ENCODE measurements around the gene FAM118B.
A peak's percentile ranks its signal among the peaks of the same experiment; 100 is the strongest.

FAM118B gene

GRCh38 chr11:126268708-126269579, 57.4 kb downstream of the FAM118B start, which contains the start of the genes FOXRED1 and SRPRA:
Gene FOXRED1 (plus strand): TSS chr11:126269154. CDS start chr11:126269207, 53 bp downstream.
Gene SRPRA (minus strand): TSS chr11:126268895. CDS start chr11:126268804, 91 bp downstream.
- Histone ChIP-seq H3K36me3 (ENCODE audit: control insufficient read depth, insufficient read depth, low read length) (peaks cover 21% of the 10 kb centered on the region), H3K27me3 (ENCODE audit: insufficient read depth, low read length, poor library complexity) (no peaks in the 10 kb centered on the region), H2BK120ac (ENCODE audit: low read depth, low read length) (no peak within 1 kb of the TSS), H3K79me1 (ENCODE audit: low read length) (peaks cover 17% of the 10 kb centered on the region), H3K18ac (ENCODE audit: low read length) (peak within 1 kb of the TSS; percentile 40), H3K27ac (ENCODE audit: low read depth, low read length) (peak within 1 kb of the TSS; percentile 68), H3K9ac (ENCODE audit: low read length) (peak within 1 kb of the TSS; percentile 98), H3K79me2 (ENCODE audit: control insufficient read depth, insufficient read depth, low read length) (peaks cover 22% of the 10 kb centered on the region), H4K5ac (ENCODE audit: low read length) (no peak within 1 kb of the TSS), H3K23ac (ENCODE audit: low read length) (peak within 1 kb of the TSS; percentile 72), H2BK15ac (replicated peaks; ENCODE audit: low read depth) (no peak within 1 kb of the TSS), H4K8ac (ENCODE audit: low read depth, low read length) (no peak within 1 kb of the TSS), H3K4me2 (ENCODE audit: low read length) (peak within 1 kb of the TSS; percentile 48), H2BK5ac (ENCODE audit: low read length) (peak within 1 kb of the TSS; percentile 57), H3K4me1 (ENCODE audit: control insufficient read depth, low read depth, low read length) (no peaks in the 10 kb centered on the region), H3K56ac (ENCODE audit: low read length) (peak within 1 kb of the TSS; percentile 98), H2AK5ac (ENCODE audit: low read length) (no peak within 1 kb of the TSS), H3K4me3 (ENCODE audit: low read length) (peak within 1 kb of the TSS; percentile 97), H3K4ac (ENCODE audit: low read depth, low read length) (peak within 1 kb of the TSS; percentile 89)
- WGBS (ENCODE audit: extremely low coverage, insufficient coverage, low lambda C conversion rate), result no CpG with 5 or more reads among the region's 64 CpGs
- DNase-seq, result peak; percentile 100

- peaks cover 1% of the 10 kb centered on the region for H3K36me3 ChIP-seq (ENCODE audit: control insufficient read depth, insufficient read depth, low read length)
Observed at GRCh38 chr11:126277322-126277721, 65.7 kb downstream of the FAM118B start.

GRCh38 chr11:126277780-126278179, 66.2 kb downstream of the FAM118B start:
- H2BK15ac ChIP-seq (replicated peaks; ENCODE audit: low read depth), result no peak overlapping the region
- no peak overlapping the region for H3K27ac ChIP-seq (ENCODE audit: low read depth, low read length)
- H3K79me1 ChIP-seq (ENCODE audit: low read length), result no peaks in the 10 kb centered on the region
- no peak overlapping the region for H3K4ac ChIP-seq (ENCODE audit: low read depth, low read length)
- H3K18ac ChIP-seq (ENCODE audit: low read length), result no peak overlapping the region
- WGBS (ENCODE audit: extremely low coverage, insufficient coverage, low lambda C conversion rate), result no CpG with 5 or more reads among the region's 4 CpGs
- no peaks in the 10 kb centered on the region for H3K79me2 ChIP-seq (ENCODE audit: control insufficient read depth, insufficient read depth, low read length)
- H3K4me2 ChIP-seq (ENCODE audit: low read length), result no peak overlapping the region
- H2BK5ac ChIP-seq (ENCODE audit: low read length), result no peak overlapping the region
- H4K5ac ChIP-seq (ENCODE audit: low read length), result no peak overlapping the region
- H3K23ac ChIP-seq (ENCODE audit: low read length), result no peak overlapping the region
- H4K8ac ChIP-seq (ENCODE audit: low read depth, low read length), result no peak overlapping the region
- no peak overlapping the region for H3K4me3 ChIP-seq (ENCODE audit: low read length)
- H3K56ac ChIP-seq (ENCODE audit: low read length), result no peak overlapping the region
- no peak overlapping the region for H2BK120ac ChIP-seq (ENCODE audit: low read depth, low read length)
- peaks cover 1% of the 10 kb centered on the region for H3K36me3 ChIP-seq (ENCODE audit: control insufficient read depth, insufficient read depth, low read length)
- no peak overlapping the region for H2AK5ac ChIP-seq (ENCODE audit: low read length)
- H3K9ac ChIP-seq (ENCODE audit: low read length), result no peak overlapping the region
- no peaks in the 10 kb centered on the region for H3K27me3 ChIP-seq (ENCODE audit: insufficient read depth, low read length, poor library complexity)
- peaks cover 3% of the 10 kb centered on the region for H3K4me1 ChIP-seq (ENCODE audit: control insufficient read depth, low read depth, low read length)
- DNase-seq, result no peak

More at GRCh38 chr11:126277322-126277721, 65.7 kb downstream of the FAM118B start:
- Histone ChIP-seq H3K23ac (ENCODE audit: low read length) (no peak overlapping the region), H2BK5ac (ENCODE audit: low read length) (no peak overlapping the region), H3K79me1 (ENCODE audit: low read length) (no peaks in the 10 kb centered on the region), H3K56ac (ENCODE audit: low read length) (no peak overlapping the region), H2BK120ac (ENCODE audit: low read depth, low read length) (no peak overlapping the region), H3K27me3 (ENCODE audit: insufficient read depth, low read length, poor library complexity) (no peaks in the 10 kb centered on the region), H3K4me3 (ENCODE audit: low read length) (no peak overlapping the region), H3K27ac (ENCODE audit: low read depth, low read length) (no peak overlapping the region), H3K18ac (ENCODE audit: low read length) (no peak overlapping the region), H4K8ac (ENCODE audit: low read depth, low read length) (no peak overlapping the region), H3K9ac (ENCODE audit: low read length) (no peak overlapping the region), H3K79me2 (ENCODE audit: control insufficient read depth, insufficient read depth, low read length) (no peaks in the 10 kb centered on the region), H3K4me2 (ENCODE audit: low read length) (no peak overlapping the region), H2AK5ac (ENCODE audit: low read length) (no peak overlapping the region), H2BK15ac (replicated peaks; ENCODE audit: low read depth) (no peak overlapping the region), H4K5ac (ENCODE audit: low read length) (no peak overlapping the region), H3K4me1 (ENCODE audit: control insufficient read depth, low read depth, low read length) (peaks cover 3% of the 10 kb centered on the region), H3K4ac (ENCODE audit: low read depth, low read length) (no peak overlapping the region)
- DNase-seq, result no peak
- WGBS (ENCODE audit: extremely low coverage, insufficient coverage, low lambda C conversion rate), result no CpG with 5 or more reads among the region's 11 CpGs

- H3K79me2 ChIP-seq (ENCODE audit: control insufficient read depth, insufficient read depth, low read length), result no peaks in the 10 kb centered on the region
- WGBS (ENCODE audit: extremely low coverage, insufficient coverage, low lambda C conversion rate), result no CpG with 5 or more reads among the region's 8 CpGs
- no peak overlapping the region for H2AK5ac ChIP-seq (ENCODE audit: low read length)
- H3K79me1 ChIP-seq (ENCODE audit: low read length), result no peaks in the 10 kb centered on the region
- H2BK120ac ChIP-seq (ENCODE audit: low read depth, low read length), result no peak overlapping the region
- H3K27ac ChIP-seq (ENCODE audit: low read depth, low read length), result no peak overlapping the region
- no peak for DNase-seq
- H2BK15ac ChIP-seq (replicated peaks; ENCODE audit: low read depth), result no peak overlapping the region
- no peak overlapping the region for H3K9ac ChIP-seq (ENCODE audit: low read length)
- H3K23ac ChIP-seq (ENCODE audit: low read length), result no peak overlapping the region
- H3K56ac ChIP-seq (ENCODE audit: low read length), result no peak overlapping the region
- H3K4me3 ChIP-seq (ENCODE audit: low read length), result no peak overlapping the region
- peaks cover 1% of the 10 kb centered on the region for H3K36me3 ChIP-seq (ENCODE audit: control insufficient read depth, insufficient read depth, low read length)
- no peak overlapping the region for H3K18ac ChIP-seq (ENCODE audit: low read length)
- no peak overlapping the region for H4K8ac ChIP-seq (ENCODE audit: low read depth, low read length)
- no peak overlapping the region for H2BK5ac ChIP-seq (ENCODE audit: low read length)
- no peaks in the 10 kb centered on the region for H3K27me3 ChIP-seq (ENCODE audit: insufficient read depth, low read length, poor library complexity)
- peaks cover 7% of the 10 kb centered on the region for H3K4me1 ChIP-seq (ENCODE audit: control insufficient read depth, low read depth, low read length)
- no peak overlapping the region for H3K4ac ChIP-seq (ENCODE audit: low read depth, low read length)
- H4K5ac ChIP-seq (ENCODE audit: low read length), result no peak overlapping the region
- H3K4me2 ChIP-seq (ENCODE audit: low read length), result no peak overlapping the region
Observed at GRCh38 chr11:126279191-126279590, 67.6 kb downstream of the FAM118B start.

- Histone ChIP-seq H3K27me3 (ENCODE audit: insufficient read depth, low read length, poor library complexity) (no peaks in the 10 kb centered on the region), H3K79me2 (ENCODE audit: control insufficient read depth, insufficient read depth, low read length) (no peaks in the 10 kb centered on the region), H3K4ac (ENCODE audit: low read depth, low read length) (no peak overlapping the region), H4K8ac (ENCODE audit: low read depth, low read length) (no peak overlapping the region), H3K56ac (ENCODE audit: low read length) (no peak overlapping the region), H2BK120ac (ENCODE audit: low read depth, low read length) (no peak overlapping the region), H4K5ac (ENCODE audit: low read length) (no peak overlapping the region), H2AK5ac (ENCODE audit: low read length) (no peak overlapping the region), H3K4me3 (ENCODE audit: low read length) (no peak overlapping the region), H3K4me1 (ENCODE audit: control insufficient read depth, low read depth, low read length) (peaks cover 7% of the 10 kb centered on the region), H3K18ac (ENCODE audit: low read length) (no peak overlapping the region), H3K23ac (ENCODE audit: low read length) (no peak overlapping the region), H3K79me1 (ENCODE audit: low read length) (no peaks in the 10 kb centered on the region), H3K4me2 (ENCODE audit: low read length) (no peak overlapping the region), H2BK5ac (ENCODE audit: low read length) (no peak overlapping the region), H3K27ac (ENCODE audit: low read depth, low read length) (no peak overlapping the region), H3K9ac (ENCODE audit: low read length) (no peak overlapping the region), H2BK15ac (replicated peaks; ENCODE audit: low read depth) (no peak overlapping the region), H3K36me3 (ENCODE audit: control insufficient read depth, insufficient read depth, low read length) (peaks cover 1% of the 10 kb centered on the region)
- WGBS (ENCODE audit: extremely low coverage, insufficient coverage, low lambda C conversion rate), result no CpG with 5 or more reads among the region's 5 CpGs
- DNase-seq, result no peak
Observed at GRCh38 chr11:126280595-126280994, 69.0 kb downstream of the FAM118B start.

All from mesendoderm (in vitro differentiated cells).